GM21529 (cell line): ENCODE data around the gene PRRG1.
"Not testable (repeated sequence)": the region's sequence is repeated elsewhere in the genome, so short reads cannot be mapped to it uniquely, and the experiment has no call there.

Experiments used
- ATAC-seq: cut with Tn5 transposase; IDR thresholded peaks from one replicate; pipeline ENCODE4 v1.9.1; 2021; ENCODE audit not compliant: unreplicated experiment

The PRRG1 gene

GRCh38 chrX:37349221-37350033, at the start of gene PRRG1:
Gene PRRG1, plus strand, starts transcription at chrX:37349364. Its CDS starts 56,886 bp downstream, at chrX:37406250.
- no peak for ATAC-seq

GRCh38 chrX:37302569-37302968, 46.6 kb upstream of the PRRG1 start:
- ATAC-seq = no peak

GRCh38 chrX:37305238-37305637, 43.9 kb upstream of the PRRG1 start:
- not testable (repeated sequence) for ATAC-seq

- ATAC-seq = no peak
Observed at GRCh38 chrX:37314531-37314930, 34.6 kb upstream of the PRRG1 start.

- ATAC-seq = no peak
Observed at GRCh38 chrX:37315511-37316248, 33.5 kb upstream of the PRRG1 start.

GRCh38 chrX:37320541-37321203, 28.5 kb upstream of the PRRG1 start:
- no peak for ATAC-seq

GRCh38 chrX:37330642-37331041, 18.5 kb upstream of the PRRG1 start:
- no peak for ATAC-seq

- ATAC-seq = no peak
Observed at GRCh38 chrX:37331546-37331945, 17.6 kb upstream of the PRRG1 start.

- ATAC-seq = no peak
Observed at GRCh38 chrX:37332055-37332454, 17.1 kb upstream of the PRRG1 start.

- ATAC-seq = no peak
Observed at GRCh38 chrX:37332987-37333658, 16.0 kb upstream of the PRRG1 start.

- ATAC-seq = no peak
Observed at GRCh38 chrX:37347420-37347819, 1.7 kb upstream of the PRRG1 start.

- ATAC-seq = no peak
Observed at GRCh38 chrX:37348231-37348970, 763 bp upstream of the PRRG1 start.

- ATAC-seq = no peak
Observed at GRCh38 chrX:37348971-37349220, 268 bp upstream of the PRRG1 start.

- ATAC-seq = no peak
Observed at GRCh38 chrX:37350034-37350365, 836 bp downstream of the PRRG1 start.

- no peak for ATAC-seq
Observed at GRCh38 chrX:37353646-37354045, 4.5 kb downstream of the PRRG1 start.

GRCh38 chrX:37357436-37357835, 8.3 kb downstream of the PRRG1 start:
- no peak for ATAC-seq

- no peak for ATAC-seq
Observed at GRCh38 chrX:37361596-37361995, 12.4 kb downstream of the PRRG1 start.

- no peak for ATAC-seq
Observed at GRCh38 chrX:37364666-37365065, 15.5 kb downstream of the PRRG1 start.

GRCh38 chrX:37367946-37368345, 18.8 kb downstream of the PRRG1 start:
- ATAC-seq = no peak

- no peak for ATAC-seq
Observed at GRCh38 chrX:37370499-37371141, 21.5 kb downstream of the PRRG1 start.
